Measurements from ENCODE around the gene PSMG3.

DNA sequence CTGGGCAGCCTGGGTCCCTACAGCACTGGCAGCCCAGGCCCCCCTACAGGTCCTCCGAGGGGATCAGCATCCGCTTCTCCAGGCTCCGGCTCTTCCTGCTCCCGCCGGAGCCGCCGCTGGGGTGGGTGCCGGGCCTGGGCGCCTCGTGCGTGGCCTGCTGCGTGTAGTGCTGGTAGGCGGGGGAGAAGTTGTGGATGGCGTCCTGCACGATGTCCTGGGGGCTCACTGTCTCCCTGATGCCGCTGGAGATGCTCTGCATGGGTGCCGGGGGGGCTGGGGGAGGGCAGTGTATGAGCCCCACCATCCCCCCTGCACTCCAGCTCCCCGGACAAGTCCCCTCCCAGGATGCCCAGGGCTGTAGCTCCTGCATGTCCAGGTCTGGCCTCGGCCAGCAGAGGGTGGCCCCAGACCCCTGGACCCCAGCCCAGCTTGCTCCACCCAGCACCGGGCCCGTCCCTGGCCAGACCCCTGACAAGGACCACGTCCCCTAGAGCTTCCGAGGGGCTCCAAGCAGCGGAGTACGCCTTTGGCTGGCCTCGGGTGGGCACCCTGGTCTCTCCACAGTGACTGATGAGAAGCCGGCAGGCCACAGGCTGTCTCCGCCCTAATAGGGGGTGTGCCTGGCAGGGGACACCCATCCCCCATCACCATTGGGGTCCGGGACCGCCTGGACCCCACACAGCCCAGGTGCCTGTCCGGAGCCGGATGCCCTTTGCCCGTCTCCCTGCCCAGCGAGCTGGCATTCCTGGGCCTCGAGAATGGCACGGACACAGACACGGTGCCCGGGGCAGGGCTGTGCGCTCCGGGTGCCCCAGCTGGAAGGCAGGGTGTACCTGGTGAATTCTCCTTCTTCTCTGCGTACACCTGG is 22.7 kb downstream of the PSMG3 start:
- TF ChIP-seq ZNF274 (IDR thresholded peaks at IDR 0.05; ENCODE audit: low read depth, low read length), result no peak
- TF ChIP-seq YY1 (IDR thresholded peaks at IDR 0.05; ENCODE audit: insufficient read depth, insufficient read length), result no peak

Measured in NT2/D1 (cell line).